IMR-90 (cell line): Measurements from ENCODE around the gene PHF21A. TPM values are rescaled to one million over a fixed set of nuclear protein-coding genes. Genes with fewer than 3 reads are reported as not detected.

ENCODE experiments used
- ATAC-seq: fragments of 200-7000 bp; cut with Tn5 transposase; 2 replicates; pipeline ENCODE4 v1.9.1; 2020; ENCODE audit warnings: low read depth, mild to moderate bottlenecking, moderate library complexity
- BruUV-seq: library from RNA; stranded (reverse); fragments of 400-500 nt; replicated peaks from 2 replicates; lab custom pipeline; 2021; lab: Mats Ljungman, UMichigan
- CTCF ChIA-PET: fragments of 300-600 bp; formaldehyde crosslinking; extraction: SDS; loops from one replicate; lab custom pipeline; 2021; ENCODE audit warnings: antibody characterized with exemption; lab: Yijun Ruan, JAX
- POLR2A ChIA-PET: fragments of 300-600 bp; sonication (Branson Sonifier 250); formaldehyde crosslinking; loops from one replicate; lab custom pipeline; 2022; ENCODE audit warnings: antibody characterized with exemption; ENCODE audit not compliant: unreplicated experiment; lab: Charles Lee
- DNase-seq: peaks from one replicate; pipeline ENCODE4 v3.0.0; 2013
- H2AFZ ChIP-seq: replicated peaks from 2 replicates; pipeline ENCODE3; 2013; ENCODE audit warnings: low read length, mild to moderate bottlenecking; ENCODE audit not compliant: poor library complexity
- H2AK5ac ChIP-seq: 2 replicates; pipeline ENCODE4 v1.6.1; 2013; ENCODE audit warnings: low read depth, low read length, inconsistent platforms
- H2AK9ac ChIP-seq: replicated peaks from 2 replicates; pipeline ENCODE3; 2013; ENCODE audit warnings: mild to moderate bottlenecking, low read depth, low read length, moderate library complexity; ENCODE audit not compliant: poor library complexity
- H2BK120ac ChIP-seq: 2 replicates; pipeline ENCODE4 v1.6.1; 2013; ENCODE audit warnings: low read depth, low read length, inconsistent platforms
- H2BK15ac ChIP-seq: 3 replicates; pipeline ENCODE4 v1.6.1; 2013; ENCODE audit warnings: low read depth, low read length, inconsistent platforms
- H2BK20ac ChIP-seq: 2 replicates; pipeline ENCODE4 v1.6.1; 2013; ENCODE audit warnings: low read depth, mild to moderate bottlenecking, inconsistent platforms, low read length, moderate library complexity
- H2BK5ac ChIP-seq: 2 replicates; pipeline ENCODE4 v1.6.1; 2013; ENCODE audit warnings: mild to moderate bottlenecking, low read depth, low read length, inconsistent platforms; ENCODE audit not compliant: poor library complexity, severe bottlenecking
- H3K14ac ChIP-seq: replicated peaks from 2 replicates; pipeline ENCODE4 v1.6.1; 2013; ENCODE audit warnings: low read depth, low read length, inconsistent platforms
- H3K18ac ChIP-seq: 2 replicates; pipeline ENCODE4 v1.6.1; 2013; ENCODE audit warnings: low read depth, low read length, control low read depth
- H3K23ac ChIP-seq: 2 replicates; pipeline ENCODE4 v1.6.1; 2013; ENCODE audit warnings: low read depth, low read length, inconsistent platforms
- H3K27ac ChIP-seq: 2 replicates; pipeline ENCODE4 v1.5.1; 2013; ENCODE audit warnings: mild to moderate bottlenecking, control low read depth, low read length; ENCODE audit not compliant: insufficient read depth
- H3K27me3 ChIP-seq: 2 replicates; pipeline ENCODE4 v1.6.1; 2013; ENCODE audit warnings: low read length; ENCODE audit not compliant: control insufficient read depth, insufficient read depth
- H3K36me3 ChIP-seq: 2 replicates; pipeline ENCODE4 v1.6.1; 2013; ENCODE audit warnings: low read length, mixed read lengths; ENCODE audit not compliant: control insufficient read depth, insufficient read depth
- H3K4ac ChIP-seq: 2 replicates; pipeline ENCODE4 v1.6.1; 2013; ENCODE audit warnings: low read depth, low read length, inconsistent platforms
- H3K4me1 ChIP-seq: 2 replicates; pipeline ENCODE4 v1.6.1; 2013; ENCODE audit warnings: low read length, mixed read lengths; ENCODE audit not compliant: control insufficient read depth, insufficient read depth
- H3K4me2 ChIP-seq: 2 replicates; pipeline ENCODE4 v1.6.1; 2013; ENCODE audit warnings: low read depth, mild to moderate bottlenecking, control low read depth, low read length, moderate library complexity
- H3K4me3 ChIP-seq: 2 replicates; pipeline ENCODE4 v1.5.1; 2013; ENCODE audit warnings: low read depth, mild to moderate bottlenecking, control low read depth, low read length, moderate library complexity; ENCODE audit not compliant: insufficient read depth
- H3K56ac ChIP-seq: 2 replicates; pipeline ENCODE4 v1.6.1; 2013; ENCODE audit warnings: low read length, inconsistent platforms; ENCODE audit not compliant: insufficient read depth; ENCODE audit errors: extremely low read depth
- H3K79me1 ChIP-seq, 2 experiments: 2 replicates each; pipeline ENCODE4 v1.6.1; 2013; ENCODE audit warnings: low read length in 2 of 2, inconsistent platforms in 1 of 2, low read depth in 1 of 2
- H3K9ac ChIP-seq: 2 replicates; pipeline ENCODE4 v1.6.1; 2013; ENCODE audit warnings: low read depth, low read length, control low read depth
- H3K9me1 ChIP-seq: 2 replicates; pipeline ENCODE4 v1.6.1; 2013; ENCODE audit warnings: low read length, inconsistent platforms; ENCODE audit not compliant: insufficient read depth
- H3K9me3 ChIP-seq: 2 replicates; pipeline ENCODE4 v1.6.1; 2013; ENCODE audit warnings: low read length; ENCODE audit not compliant: control insufficient read depth, insufficient read depth
- H4K20me1 ChIP-seq: 2 replicates; pipeline ENCODE4 v1.6.1; 2013; ENCODE audit warnings: low read length, inconsistent platforms; ENCODE audit not compliant: insufficient read depth
- H4K5ac ChIP-seq: 2 replicates; pipeline ENCODE4 v1.6.1; 2013; ENCODE audit warnings: mild to moderate bottlenecking, low read depth, low read length, control low read depth
- H4K8ac ChIP-seq, 2 experiments: 2 replicates each; pipeline ENCODE4 v1.6.1; 2013; ENCODE audit warnings: low read depth in 2 of 2, low read length in 2 of 2, control low read depth in 1 of 2, inconsistent platforms in 1 of 2
- H4K91ac ChIP-seq: 2 replicates; pipeline ENCODE4 v1.6.1; 2013; ENCODE audit warnings: low read depth, low read length, inconsistent platforms; ENCODE audit not compliant: insufficient read depth
- BHLHE40 ChIP-seq: fragments of 150-350 bp; IDR thresholded peaks from 2 replicates; pipeline ENCODE4 v1.6.1; 2016; ENCODE audit warnings: mild to moderate bottlenecking, low read depth, low read length
- CTCF ChIP-seq: conservative IDR thresholded peaks from 2 replicates; pipeline ENCODE4 v1.5.1; 2012; ENCODE audit warnings: mild to moderate bottlenecking, low read depth, low read length, improper control_type of control experiment
- ELK1 ChIP-seq: fragments of 150-350 bp; IDR thresholded peaks from 2 replicates; pipeline ENCODE4 v1.6.1; 2016; ENCODE audit warnings: low read depth, mild to moderate bottlenecking, low read length, moderate library complexity, borderline replicate concordance
- MAZ ChIP-seq: IDR thresholded peaks from 2 replicates; pipeline ENCODE4 v1.6.1; 2012; ENCODE audit warnings: low read depth, mild to moderate bottlenecking, low read length, improper control_type of control experiment, moderate library complexity, borderline replicate concordance
- MXI1 ChIP-seq: IDR thresholded peaks from 2 replicates; pipeline ENCODE4 v1.6.1; 2012; ENCODE audit warnings: low read depth, mild to moderate bottlenecking, low read length, moderate library complexity, borderline replicate concordance
- POLR2A ChIP-seq: IDR thresholded peaks from 2 replicates; pipeline ENCODE4 v1.6.1; 2012; ENCODE audit warnings: mild to moderate bottlenecking, low read depth, low read length
- RCOR1 ChIP-seq: IDR thresholded peaks from 2 replicates; pipeline ENCODE4 v1.6.1; 2012; ENCODE audit warnings: mild to moderate bottlenecking, low read length, improper control_type of control experiment; ENCODE audit not compliant: insufficient replicate concordance
- SMC3 ChIP-seq: fragments of 150-350 bp; IDR thresholded peaks from 2 replicates; pipeline ENCODE4 v1.6.1; 2016; ENCODE audit warnings: low read depth, mild to moderate bottlenecking, antibody characterized with exemption, low read length, moderate library complexity
- WGBS, 2 experiments: methylation state at CpG; one replicate each; pipeline versions ENCODE4 v1.1.5 to v1.1.7; 2013; ENCODE audit warnings: missing lambda C conversion rate in 2 of 2; ENCODE audit not compliant: insufficient read length in 1 of 2; ENCODE audit errors: extremely low coverage in 2 of 2; 5-methylcytosine and 5-hydroxymethylcytosine counted together
- dilution Hi-C: fragments of 300-500 bp; cut with HindIII; formaldehyde crosslinking; loops from one replicate; pipeline ENCODE4 v1.14.3; 2018; ENCODE audit warnings: low sequenced_read_pairs; ENCODE audit not compliant: unreplicated experiment
- in situ Hi-C: fragments of 300-500 bp; cut with MboI; formaldehyde crosslinking; loops from 3 replicates; pipeline ENCODE4 v1.14.3; 2019; ENCODE audit warnings: low sequenced_read_pairs, inconsistent platforms, mixed read lengths
- intact Hi-C: fragments of 100-400 bp; cut with micrococcal nuclease; formaldehyde crosslinking; loops from 2 replicates; pipeline ENCODE4 v1.10.0; 2022
- polyA plus RNA-seq, 3 experiments: library from polyadenylated mRNA; depleted of rRNA; stranded (reverse); fragments of >200 nt; gene quantifications; 2 replicates each; pipeline ENCODE4 v1.2.3, GENCODE V29; 2012; ENCODE audit warnings: low replicate concordance in 1 of 3
- total RNA-seq: library from RNA; depleted of rRNA; stranded (reverse); fragments of >200 nt; gene quantifications from 2 replicates; pipeline ENCODE4 v1.2.3, GENCODE V29; 2012

Gene PHF21A
- total and polyA plus RNA-seq, 2 of the 4 experiments (the other 2 are of a cell fraction) = 9.0 to 20.6 TPM

GRCh38 chr11:45988921-45989320, 132.3 kb downstream of the PHF21A start:
- CTCF ChIA-PET = no interaction called here
- Histone ChIP-seq H3K27me3 (no peaks in the 10 kb centered on the region), H3K4me3 (no peak overlapping the region), H2BK5ac (no peak overlapping the region), H2AK9ac (no peak overlapping the region), H2AFZ (no peak overlapping the region), H3K23ac (no peak overlapping the region), H3K9ac (no peak overlapping the region), H4K91ac (no peak overlapping the region), H4K5ac (no peak overlapping the region), H2AK5ac (no peak overlapping the region), H2BK20ac (no peak overlapping the region), H3K36me3 (no peaks in the 10 kb centered on the region), H3K9me1 (peaks cover 8% of the 10 kb centered on the region; the same call in 1 of the 2 replicates), H3K79me1 (peaks cover 27 to 31% of the 10 kb centered on the region in 2 experiments), H3K56ac (no peak overlapping the region), H3K18ac (no peak overlapping the region), H3K27ac (no peak overlapping the region), H3K4ac (no peak overlapping the region), H3K4me1 (peaks cover 8% of the 10 kb centered on the region), H2BK120ac (no peak overlapping the region), H4K8ac (no peak overlapping the region), H3K14ac (no peak overlapping the region), H3K4me2 (no peak overlapping the region), H4K20me1 (peaks cover 11% of the 10 kb centered on the region; the same call in 1 of the 2 replicates), H2BK15ac (no peak overlapping the region), H3K9me3 (no peaks in the 10 kb centered on the region)
- WGBS, 2 experiments = no CpG with 5 or more reads among the region's 1 CpG
- DNase-seq (no peak), ATAC-seq (no peak)
- POLR2A ChIA-PET = no interaction called here
- no TSS peak for BruUV-seq
- in situ Hi-C loops = no loop called here
- TF ChIP-seq BHLHE40 = no peak
- no peak for TF ChIP-seq POLR2A
- TF ChIP-seq RCOR1 = no peak
- no peak for TF ChIP-seq MXI1
- no peak for TF ChIP-seq CTCF
- no peak for TF ChIP-seq MAZ
- TF ChIP-seq SMC3 = no peak
- no peak for TF ChIP-seq ELK1
- intact Hi-C loops = no loop called here
- dilution Hi-C loops = no loop called here
